GM21390 (cell line): ENCODE data around the gene INPP5E.
"Not testable (repeated sequence)": the region's sequence is repeated elsewhere in the genome, so short reads cannot be mapped to it uniquely, and the experiment has no call there.

ENCODE experiments used
- ATAC-seq: cut with Tn5 transposase; IDR thresholded peaks from one replicate; pipeline ENCODE4 v1.9.1; 2021; ENCODE audit not compliant: unreplicated experiment

INPP5E gene

DNA sequence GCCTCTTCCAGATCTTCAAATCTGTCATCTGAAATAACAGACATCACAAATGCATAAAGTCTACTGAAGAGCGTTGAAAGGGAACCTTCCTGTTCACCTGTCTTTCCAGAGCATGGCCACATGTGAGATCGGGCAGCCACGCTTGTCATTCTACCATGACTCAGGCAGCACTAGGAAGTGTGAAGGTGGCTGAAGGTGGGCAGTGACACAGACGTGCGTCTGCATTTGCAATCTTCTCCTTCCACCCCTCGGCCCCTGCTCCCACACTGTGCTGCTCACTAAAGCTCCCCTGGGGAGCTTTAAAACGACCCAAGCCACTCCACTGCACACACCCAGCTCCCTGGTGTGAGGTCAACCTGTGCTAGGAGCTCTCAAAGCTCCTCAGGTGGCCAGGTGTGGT, 31.7 kb downstream of the INPP5E start:
- no peak for ATAC-seq

DNA sequence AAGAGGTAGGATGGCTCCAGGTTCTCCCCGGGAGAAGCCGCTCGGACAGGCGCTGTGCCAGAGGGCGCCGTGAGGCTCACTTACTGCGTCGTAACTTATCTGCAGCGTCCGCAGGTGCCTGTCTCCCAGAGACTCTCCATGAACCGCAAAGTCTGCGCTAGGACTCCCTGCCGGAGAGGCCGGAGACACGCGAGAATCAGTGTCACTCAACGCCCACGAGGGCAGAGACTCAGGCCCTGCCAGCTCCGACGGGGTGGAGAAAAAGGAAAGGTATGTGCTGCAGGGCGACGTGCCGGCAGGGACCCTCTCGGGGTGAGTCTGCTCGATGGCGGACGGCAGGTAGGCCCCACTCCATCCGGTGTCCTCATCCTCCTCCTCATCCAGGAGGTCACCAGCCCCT, 32.6 kb downstream of the INPP5E start:
- not testable (repeated sequence) for ATAC-seq

DNA sequence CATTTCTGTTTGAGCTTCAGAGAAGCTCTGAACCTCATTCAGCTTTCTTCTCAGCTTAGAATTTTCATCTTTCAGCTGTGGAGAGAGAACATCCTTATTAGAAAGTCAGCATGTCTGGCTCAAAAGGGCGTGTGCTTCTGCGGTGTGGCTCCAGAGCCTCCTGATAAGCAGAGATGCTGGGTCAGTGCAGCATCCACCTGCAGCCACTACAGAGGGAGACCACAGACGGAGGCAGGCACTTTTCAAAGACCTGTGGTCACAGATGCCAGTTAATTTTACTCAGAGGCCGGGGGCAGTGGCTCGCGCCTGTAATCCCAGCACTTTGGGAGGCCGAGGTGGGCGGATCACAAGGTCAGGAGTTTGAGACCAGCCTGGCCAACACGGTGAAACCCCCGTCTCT, 33.7 kb downstream of the INPP5E start:
- ATAC-seq = not testable (repeated sequence)

DNA sequence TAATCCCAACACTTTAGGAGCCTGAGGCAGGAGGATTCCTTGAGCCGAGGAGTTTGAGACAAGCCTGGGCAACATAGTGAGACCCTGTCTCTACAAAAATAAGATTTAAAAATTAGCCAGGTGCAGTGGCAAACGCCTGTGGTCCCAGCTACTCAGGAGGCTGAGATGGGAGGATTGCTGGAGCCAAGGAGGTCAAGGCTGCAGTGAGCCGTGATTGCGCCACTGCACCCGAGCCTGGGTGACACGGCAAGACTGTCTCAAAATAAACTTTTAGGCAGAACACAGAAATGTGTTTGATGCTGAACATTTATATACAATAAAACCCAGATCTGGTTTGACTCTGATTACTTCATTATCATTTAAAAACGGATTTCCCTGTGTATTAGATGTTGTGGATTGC, 34.2 kb downstream of the INPP5E start:
- no peak for ATAC-seq

DNA sequence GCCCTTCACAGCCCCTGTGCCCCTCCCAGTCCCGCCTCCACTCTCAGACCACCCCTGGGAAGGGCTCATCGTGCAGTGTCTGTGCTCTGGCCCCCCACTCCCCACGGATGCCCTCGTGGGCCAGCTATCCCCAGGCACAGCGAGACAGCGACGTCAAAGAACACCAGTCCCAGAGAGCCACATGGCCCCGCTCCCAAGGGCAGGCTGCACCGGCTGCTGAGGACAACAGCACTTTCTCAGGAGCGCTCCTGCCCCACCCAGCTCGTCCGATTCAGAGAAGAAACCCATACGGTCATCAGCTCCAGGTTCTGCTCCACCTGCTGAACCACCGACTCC, 34.9 kb downstream of the INPP5E start:
- ATAC-seq = no peak

DNA sequence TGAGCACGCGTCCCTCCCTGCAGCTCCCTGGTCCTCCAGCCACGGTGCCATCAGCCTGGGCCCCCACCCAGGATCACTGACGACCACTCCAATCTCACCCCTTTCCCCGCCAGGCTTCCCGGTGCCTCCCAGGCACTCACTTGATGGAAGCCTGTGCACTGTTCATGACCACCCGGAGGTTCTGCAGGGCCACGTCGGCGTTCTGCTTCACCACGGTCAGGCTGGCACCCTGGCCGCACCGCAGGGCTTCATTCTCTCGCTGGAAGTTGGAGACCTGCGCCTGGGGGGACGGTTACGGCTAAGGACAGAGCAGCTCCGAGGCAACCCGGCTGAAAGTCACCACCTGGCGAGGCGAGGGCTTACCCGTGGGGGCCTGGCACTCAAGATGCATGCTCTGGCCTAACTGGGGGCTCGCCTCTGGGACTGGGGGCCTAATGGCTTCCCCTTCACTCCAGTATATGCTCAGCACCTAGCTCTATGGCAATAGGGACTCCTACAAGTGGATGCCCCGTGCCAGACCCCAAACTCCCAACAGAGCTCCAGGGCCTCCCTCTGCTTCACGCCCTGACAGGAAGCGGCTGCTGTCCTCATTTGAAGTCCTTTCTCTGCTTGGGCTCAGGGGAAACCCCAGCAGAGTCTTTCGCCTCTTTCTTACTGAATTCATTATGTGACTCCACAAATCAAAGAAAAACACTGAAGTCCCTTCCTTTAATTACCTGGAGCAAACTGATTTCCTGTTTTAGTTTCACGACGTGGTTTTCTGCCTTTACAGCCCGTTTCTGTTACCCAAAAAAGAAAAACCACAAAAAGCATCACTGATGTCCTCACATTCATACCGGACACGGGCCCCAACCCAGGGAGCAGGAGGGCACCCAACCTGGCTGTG, 35.5 kb downstream of the INPP5E start:
- ATAC-seq = no peak

DNA sequence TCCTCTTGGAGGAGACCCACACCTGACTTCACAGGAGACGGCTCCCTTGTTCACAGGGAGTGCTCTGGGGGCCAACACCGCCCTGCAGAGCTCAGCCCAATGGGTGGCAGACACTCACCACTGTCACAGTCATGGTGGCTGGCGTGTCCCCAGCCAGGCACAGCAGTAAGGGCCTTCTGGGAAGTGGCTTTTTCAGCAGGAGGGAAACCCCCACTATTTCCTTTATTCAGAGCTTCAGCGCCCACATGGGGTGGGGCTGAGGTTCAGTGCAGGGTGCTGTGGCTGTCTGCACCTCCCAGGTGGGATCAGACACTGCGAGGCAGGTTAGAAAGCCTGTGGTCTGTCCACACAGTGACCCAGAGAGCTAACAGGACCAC, 36.1 kb downstream of the INPP5E start:
- ATAC-seq = no peak

DNA sequence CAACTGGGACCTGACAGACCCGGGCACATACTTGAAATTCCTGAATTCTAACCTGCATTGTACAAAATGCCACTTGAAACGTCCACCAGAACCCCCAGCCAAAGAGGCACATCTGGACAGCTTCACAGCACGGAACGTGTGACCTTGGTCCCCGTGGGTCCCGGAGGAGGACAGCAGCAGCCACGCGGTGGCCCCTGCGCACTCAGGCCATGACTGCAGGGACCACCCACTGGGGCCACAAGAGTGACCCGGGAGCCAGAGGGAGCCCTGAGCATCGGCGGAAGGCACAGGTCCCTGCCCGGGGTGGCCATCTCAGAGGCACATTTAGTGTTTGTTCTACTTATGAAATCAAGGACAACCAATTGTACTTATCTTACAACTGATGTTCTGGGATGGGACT, 37.6 kb downstream of the INPP5E start:
- no peak for ATAC-seq

DNA sequence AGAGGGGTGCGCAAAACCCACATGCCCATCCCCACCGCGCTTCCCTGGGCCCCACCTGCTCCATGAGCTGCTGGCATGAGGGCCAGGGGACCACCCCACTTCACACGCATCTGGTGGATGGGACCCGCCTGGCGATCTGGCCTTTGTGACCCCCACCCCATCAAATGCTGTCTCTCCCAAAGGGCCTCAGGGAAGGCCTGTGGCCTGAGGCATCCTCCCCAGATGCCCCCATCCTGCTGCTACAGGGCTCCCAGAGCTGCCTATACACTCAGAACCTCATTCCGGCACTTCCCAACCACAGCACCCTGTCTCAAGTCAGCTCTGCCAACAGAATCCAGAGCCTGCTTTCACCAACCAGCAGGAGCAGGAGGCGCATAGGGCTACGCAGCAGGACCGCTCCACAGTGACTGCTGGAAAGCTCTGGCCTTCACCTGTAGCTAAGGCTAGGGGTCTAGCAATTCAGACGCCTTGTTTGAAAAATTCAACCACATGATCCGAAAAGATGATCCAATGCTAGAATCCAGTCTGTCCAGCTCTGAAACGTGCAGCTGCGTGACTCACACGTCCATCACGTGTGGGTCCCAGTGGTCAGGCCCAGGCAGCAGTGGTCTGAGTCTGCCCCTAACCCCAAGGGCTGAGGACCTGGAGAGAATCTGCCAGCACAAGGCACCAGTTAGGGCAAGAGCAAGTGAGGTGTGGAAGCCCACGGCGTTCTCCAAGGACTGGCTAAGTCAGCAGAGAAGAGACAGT, 38.3 kb downstream of the INPP5E start:
- no peak for ATAC-seq

DNA sequence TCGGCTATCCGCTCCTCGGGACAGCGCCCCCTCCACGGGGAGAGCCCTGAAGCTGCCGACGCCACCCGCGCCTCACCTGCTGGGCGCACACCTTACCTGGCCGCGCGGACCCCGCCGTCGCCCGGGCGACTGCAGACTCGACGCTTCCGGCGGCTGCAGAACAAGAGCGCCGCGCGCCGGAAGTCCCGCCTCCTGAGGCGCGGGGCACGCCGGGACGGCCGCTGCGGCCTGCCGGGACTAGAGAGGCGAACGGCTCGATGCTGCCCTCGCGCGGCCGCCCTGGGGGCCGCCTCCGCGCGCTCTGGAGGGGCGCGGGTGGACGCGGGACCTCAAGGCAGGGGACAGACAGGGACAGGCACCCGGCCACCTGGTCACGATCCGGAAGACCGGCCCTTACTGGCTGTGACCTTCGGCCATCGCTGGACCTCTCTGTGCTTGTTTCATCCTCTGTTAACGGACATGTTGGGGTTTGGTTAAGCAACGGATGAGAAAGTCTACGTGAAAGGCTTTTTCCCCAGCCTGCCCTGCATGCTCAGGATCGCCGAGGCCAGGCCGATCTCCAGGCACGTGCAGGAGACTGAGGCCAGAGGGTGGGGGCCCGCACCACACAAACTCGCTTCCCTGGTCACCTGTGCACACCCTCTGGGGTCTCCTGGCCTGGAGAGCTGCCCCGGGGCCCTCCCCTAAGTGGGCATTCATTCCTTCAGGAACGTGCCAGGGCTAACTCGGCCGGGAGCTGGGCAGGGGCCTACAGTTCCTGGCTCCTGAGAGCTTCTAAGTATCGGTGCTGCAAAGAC, 39.4 kb downstream of the INPP5E start, which contains the start of gene SNAPC4:
TSS of gene SNAPC4 (minus strand) at position 133 of the 797 bp plus-strand sequence. CDS start 1,742 bp downstream, outside the sequence.
- ATAC-seq = peak; percentile 72

DNA sequence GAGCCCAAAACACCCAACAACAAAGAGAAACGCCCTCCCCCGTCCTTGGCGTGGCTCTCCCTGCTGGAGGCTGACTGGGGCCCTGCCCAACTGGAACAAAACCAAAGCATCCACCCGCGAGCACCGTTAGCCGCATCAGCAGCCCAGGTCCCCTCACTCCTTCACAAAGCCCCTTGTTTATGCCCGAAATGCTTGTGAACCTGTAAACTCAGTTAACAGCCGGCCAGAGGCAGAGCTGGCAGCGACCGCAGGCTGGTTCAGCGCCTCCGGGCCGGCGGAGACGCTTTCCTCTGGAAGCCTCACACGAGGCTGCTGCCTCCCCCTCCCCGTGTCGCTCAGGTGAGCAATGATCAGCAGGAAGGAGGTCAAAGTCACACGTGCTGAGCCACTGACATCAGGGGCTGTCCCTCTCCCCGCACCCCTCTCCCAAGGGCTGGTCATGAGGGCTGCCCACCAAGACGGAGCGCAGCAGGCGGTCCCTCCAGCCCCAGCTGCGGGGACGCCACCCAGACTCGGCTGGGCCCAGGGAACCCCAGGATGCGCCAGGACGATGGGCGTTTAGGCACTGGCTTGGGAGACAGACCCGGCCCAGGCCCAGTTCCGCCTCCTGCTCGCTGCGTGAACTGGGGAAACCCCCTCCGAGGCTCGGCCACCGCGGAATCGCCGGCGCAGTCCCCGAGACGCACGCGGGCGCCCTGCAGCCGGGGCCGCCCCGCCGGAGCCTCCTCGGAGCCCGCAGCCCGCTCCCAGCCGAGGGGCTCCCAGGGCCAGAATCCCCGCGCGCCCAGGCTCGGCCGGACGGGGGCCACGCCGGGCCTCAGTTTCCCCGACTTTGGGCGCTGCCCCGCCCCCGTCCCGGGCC, 40.2 kb downstream of the INPP5E start:
- ATAC-seq = peak; percentile 33

DNA sequence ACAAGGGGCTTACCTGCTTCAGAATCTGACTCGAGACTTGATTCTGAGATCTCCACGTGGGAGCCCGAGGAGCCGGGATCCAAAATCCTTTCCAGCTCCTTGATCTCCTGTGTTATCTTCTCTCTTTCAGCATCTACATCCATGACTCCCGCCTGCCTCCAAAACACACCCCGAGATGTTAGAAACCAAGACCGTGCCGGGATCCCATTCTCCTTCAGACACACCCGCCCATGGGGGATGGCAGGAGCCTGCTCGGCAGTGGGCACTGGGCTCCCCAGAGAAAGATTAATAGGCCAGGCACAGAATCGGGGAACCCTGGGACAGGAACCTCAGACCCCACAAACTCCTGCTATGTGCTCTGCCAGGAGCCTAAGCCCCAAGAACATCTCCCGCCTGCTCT, 41.4 kb downstream of the INPP5E start:
- no peak for ATAC-seq

DNA sequence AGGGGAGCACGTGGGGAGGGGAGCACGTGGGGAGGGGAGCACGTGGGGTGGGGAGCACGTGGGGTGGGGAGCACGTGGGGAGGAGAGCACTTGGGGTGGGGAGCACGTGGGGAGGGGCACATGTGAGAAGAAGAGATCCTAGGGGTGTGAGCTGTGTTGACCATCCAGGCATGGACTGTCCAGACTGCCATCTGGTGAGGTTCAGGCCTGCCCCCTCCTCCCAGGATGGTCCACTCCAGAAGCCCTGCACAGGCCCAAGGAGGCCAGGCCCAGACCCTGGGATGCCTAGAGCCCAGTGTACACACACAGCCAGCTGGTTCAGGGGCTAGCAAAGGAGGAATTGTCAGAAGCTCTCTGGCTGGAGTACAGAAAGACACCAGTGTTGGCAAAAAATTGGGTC, 42.0 kb downstream of the INPP5E start:
- ATAC-seq = no peak

DNA sequence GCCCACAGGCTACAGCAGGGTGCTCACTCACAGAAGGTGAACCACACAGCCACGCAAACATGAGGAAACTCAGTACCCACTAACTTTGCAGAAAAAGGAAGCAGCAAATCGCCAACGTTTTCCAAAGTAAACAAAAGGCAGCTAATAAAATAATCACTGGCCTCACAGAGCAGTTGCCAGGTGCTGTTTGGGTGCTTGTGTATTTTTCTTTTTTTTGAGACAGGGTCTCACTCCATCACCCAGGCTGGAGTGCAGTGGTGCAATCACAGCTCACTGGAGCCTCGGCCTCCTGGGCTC, 43.5 kb downstream of the INPP5E start:
- no peak for ATAC-seq

DNA sequence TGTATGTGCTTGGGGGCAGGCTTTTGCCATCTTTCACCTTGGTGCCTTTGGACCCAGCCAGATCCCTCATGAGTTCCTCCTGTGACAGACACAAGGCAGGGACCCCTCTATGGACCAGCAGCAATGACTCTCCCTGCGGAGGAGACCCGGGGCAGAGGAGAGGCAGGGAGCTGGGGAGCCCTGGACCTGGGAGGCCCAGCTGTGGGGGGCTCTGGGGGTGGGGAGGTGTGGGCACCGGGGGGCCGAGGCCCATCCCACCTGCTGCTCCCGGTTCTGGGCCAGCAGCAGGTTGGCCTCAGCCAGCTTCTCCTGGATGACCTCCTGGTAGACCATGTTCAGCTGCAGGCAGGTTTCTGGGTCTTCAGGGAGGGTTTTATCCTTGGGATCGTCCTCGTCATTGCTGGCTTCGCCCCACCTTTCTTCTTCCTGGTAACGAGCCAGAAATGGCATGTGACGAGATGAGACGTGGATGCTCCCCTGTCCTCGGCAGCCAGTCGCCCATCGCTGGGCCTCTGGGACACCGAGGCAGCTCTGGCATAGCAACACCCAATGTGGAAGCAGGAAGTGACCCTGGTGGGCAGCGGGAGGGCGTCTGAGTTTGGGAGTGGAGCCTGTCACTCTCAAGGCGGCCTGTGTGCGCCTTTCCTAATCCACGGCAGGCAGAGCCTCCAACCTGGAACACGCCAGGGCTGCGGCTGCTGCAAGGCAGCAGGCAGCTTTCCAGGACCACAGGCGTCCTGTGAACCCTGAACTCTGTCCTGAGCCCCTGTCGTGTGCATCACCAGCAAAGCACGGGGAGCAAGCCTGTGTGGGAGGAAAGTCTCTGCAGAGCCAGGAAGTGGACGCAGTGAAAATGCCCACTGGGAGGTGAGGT, 44.1 kb downstream of the INPP5E start:
- ATAC-seq = no peak

DNA sequence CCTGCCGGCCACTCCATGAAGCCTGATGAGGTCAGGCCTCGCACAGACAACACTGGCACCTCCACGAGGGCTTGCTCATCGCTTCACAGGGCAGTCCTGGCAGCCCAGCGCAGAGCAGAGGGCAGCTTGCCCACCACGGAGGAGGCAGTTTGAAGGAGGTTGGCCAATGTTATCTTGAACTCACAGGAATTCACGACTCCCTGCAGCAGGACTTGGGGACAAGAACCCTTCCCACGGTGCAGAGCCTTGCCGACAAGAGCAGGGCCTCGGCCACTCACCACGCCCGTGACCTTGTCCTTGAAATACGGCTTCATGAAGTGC, 44.7 kb downstream of the INPP5E start:
- ATAC-seq = no peak

DNA sequence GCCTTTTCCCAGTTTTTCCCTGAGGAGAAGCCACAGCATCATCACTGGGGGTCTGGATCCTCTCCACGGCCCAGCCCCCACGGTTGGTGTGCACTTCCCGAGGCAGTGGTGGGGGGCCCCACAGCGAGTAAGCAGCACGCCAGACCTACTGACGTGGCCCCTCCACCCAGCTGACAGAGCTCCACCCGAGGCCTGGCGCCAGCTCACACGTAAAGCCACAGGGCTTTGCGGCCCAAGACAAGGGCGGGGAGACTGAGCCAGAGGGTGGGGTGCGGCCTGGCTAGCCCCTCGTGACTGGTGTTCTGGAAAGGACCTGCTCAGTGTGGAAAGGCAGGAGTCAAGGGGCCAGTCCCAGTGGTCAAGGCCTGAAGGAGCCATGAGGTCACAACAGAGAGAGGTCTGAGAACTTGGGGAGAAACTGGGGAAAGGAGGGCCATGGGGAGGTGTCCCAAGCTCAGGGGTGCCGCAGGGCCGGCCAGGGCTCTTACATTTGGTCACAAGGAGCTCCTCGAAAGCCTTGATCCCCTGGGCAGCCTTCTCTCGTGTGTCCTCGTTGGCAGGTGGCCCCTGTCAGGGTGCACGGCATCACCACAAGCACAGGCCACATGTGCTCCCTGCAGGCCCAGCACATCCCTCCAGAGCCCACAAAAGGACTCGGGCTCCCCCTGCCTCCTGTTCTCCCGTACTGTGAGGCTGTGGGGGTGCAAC, 45.2 kb downstream of the INPP5E start:
- no peak for ATAC-seq

DNA sequence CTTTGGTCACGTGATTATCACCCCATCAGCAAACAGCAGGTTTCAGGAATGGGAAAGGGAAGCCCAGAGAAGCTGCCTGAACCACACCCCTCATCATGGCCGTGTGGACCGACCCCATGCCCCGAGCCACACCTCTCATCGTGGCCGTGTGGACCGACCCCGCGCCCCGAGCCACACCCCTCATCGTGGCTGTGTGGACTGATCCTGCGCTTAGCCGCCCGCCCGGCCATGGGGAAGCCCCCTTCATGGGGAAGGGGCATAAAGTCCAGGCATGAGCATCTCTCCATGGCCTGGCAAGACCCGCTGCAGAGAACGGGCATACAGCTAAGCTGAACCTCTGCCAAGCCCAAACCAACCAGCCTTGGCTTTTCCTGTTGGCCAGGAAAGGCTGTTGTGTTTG, 46.1 kb downstream of the INPP5E start:
- no peak for ATAC-seq
